ENCODE data around the gene MTMR8.
"Not testable (repeated sequence)": the region's sequence is repeated elsewhere in the genome, so short reads cannot be mapped to it uniquely, and the experiment has no call there.

MTMR8 gene

DNA sequence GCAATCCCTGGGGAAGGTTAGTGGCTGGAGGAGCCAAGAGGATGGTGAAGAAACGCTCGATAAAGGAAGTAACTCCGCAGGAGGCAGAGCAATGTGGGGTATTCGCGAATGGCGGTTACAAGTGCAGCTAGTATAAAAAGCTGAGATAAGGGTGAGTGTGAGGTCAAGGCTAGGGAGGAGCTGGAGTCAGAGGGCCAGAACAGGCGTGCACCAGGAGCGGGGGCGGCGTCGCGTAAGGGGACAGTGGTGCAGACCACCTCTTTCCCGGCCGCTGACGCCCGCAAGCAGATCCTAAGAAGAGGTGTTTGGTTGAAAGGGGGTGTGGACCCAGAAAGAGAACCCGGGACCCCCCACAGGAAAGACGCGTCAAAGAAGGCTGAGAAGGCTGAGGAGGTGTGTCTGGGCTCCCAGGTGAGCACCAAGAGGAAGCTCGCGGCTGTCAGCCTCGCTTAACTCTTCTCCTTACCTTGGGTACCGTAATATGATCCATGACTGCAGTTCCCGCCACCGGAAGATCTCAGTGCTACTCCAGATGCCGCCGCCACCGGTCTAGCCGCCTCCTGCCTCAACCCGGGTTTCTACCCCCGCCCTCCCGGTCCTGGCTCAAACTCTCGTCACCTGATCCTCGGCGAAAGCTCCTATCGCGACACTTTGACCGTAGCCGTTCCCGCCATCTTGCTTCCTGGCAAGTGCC is at the start of gene MTMR8:
TSS of gene MTMR8 (minus strand) at position 579 of the 694 bp plus-strand sequence. CDS start at position 490, 89 bp downstream.
- peak; percentile 59 to 72 for DNase-seq (ENCODE audit: low read depth in 2 of 2)

DNA sequence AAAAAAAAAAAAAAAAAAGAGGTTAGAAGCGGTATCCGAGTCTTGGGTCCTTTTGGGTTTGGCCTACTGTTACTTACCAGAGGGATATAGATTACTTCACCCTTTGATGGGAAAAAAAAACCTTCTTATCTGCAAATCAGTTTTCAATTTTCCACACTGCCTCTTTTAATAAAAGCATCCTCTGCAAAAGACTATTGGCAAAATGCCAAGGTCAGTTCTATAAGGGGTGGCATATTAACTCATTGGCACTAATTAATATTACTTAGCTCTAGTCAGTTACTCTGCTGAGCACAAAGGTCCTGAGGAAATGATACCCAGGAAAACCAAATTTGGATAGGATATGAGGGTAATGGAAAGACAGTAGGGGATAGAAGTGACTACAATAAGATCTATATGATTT is 44.3 kb upstream of the MTMR8 start:
- no peak for DNase-seq (ENCODE audit: low read depth in 2 of 2)

DNA sequence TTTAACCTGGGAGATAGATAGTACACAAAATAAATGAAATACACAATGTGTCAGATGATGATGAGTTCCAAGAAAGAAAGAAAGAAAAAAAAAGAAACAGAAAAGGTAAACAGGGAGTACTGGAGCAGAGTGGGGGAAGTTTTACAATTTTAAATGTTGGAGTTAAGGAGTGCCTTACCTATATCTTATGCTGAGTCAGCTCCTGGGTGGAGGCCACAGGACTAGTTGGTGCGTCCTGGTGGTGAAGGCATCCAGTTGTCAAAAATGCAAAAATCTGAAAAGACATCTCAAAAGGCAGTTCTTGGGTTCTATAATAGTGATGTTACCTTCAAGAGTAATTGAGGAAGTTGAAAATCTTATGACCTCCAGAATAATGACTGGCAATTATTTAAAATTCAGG is 42.4 kb upstream of the MTMR8 start:
- no peak for DNase-seq (ENCODE audit: low read depth in 2 of 2)

- DNase-seq (ENCODE audit: low read depth in 2 of 2) = no peak
These were observed 42.0 kb upstream of the MTMR8 start for GRCh38 chrX:64437218-64437617.

DNA sequence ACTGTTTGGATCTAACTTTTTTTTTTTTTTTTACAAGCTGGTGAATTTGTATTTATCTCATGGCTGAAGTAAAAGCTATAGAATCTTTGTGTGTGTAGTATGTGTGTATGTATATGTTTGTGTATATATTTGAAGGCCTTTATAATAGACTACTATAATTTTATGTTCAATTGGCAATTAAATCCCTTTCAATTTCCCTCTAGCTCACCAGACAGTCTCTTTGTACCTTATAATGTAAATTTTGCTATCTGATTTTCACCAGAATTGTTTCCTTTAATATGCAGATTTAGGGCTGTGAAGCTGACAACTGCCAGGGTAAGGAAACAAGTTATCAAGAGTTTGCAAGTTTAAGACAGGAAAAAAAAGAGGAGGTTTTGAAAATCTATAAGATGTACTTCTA is 33.1 kb upstream of the MTMR8 start:
- no peak for DNase-seq (ENCODE audit: low read depth in 2 of 2)

DNA sequence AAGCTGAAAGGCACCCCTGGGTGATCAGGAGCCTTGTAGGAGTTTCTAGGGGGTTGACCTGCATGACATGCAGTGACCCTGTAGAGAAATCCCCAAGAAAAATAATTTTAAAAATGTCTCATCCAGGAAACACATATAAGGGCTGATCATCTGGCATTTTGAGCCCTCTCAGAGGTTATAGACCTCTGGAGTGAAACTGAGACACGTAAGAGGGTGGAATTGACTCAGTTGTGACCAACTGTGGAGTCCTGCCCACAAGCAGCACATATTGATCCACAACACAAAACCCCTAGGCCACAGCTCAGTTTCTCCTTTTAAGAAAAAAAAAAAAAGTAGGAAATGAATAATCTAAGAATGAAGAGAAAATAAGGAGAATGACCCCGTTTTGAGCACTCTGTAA is 32.5 kb upstream of the MTMR8 start:
- DNase-seq (ENCODE audit: low read depth in 2 of 2) = no peak

DNA sequence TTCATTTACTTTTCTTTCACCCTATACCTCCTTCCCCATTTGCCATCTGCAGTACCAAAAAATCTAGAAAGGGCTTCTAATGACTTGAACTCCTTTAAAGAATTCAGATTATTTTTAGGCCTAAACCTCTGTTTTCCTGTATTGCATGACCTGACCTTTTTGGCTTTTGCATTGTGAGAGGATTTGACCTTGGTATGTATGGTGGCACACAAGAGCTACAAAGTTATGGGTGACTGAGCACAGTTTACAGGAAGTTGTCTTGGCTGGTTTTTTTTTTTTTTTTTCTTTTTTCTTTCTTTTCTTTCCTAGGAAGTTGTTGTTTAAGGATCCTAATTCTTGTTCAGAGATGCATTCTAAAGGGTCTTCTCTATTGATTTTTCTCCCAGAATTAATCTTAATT is 32.0 kb upstream of the MTMR8 start:
- no peak for DNase-seq (ENCODE audit: low read depth in 2 of 2)

DNA sequence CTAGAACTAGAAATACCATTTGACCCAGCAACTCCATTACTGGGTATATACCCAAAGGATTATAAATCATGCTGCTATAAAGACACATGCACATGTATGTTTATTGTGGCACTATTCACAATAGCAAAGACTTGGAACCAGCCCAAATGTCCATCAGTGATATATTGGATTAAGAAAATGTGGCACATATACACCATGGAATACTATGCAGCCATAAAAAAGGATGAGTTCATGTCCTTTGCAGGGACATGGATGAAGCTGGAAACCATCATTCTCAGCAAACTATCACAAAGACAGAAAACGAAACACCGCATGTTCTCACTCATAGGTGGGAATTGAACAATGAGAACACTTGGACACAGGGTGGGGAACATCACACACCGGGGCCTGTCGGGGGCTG is 14.5 kb upstream of the MTMR8 start:
- not testable (repeated sequence) for DNase-seq (ENCODE audit: low read depth in 2 of 2)

DNA sequence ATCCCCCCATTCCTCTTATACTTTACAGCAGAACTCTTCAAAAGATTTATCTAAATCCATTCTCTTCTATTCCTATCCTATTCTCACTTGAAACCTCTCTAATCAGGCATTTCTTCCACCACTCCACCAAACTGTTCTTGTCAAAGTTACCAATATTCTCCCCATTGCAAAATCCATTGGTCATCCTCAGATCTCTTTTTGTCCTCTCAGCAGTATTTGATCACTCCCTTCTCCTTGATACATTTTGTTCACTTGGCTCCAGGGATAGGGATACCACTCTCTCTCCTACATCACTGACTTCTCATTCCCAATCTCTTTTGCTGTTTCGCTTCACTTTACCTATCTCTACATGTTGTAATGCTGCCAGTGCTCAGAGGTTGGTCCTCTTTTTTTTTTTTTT is 2.8 kb upstream of the MTMR8 start:
- no peak for DNase-seq (ENCODE audit: low read depth in 2 of 2)

GRCh38 chrX:64395568-64395929 is 297 bp upstream of the MTMR8 start:
- no peak for DNase-seq (ENCODE audit: low read depth in 2 of 2)

DNA sequence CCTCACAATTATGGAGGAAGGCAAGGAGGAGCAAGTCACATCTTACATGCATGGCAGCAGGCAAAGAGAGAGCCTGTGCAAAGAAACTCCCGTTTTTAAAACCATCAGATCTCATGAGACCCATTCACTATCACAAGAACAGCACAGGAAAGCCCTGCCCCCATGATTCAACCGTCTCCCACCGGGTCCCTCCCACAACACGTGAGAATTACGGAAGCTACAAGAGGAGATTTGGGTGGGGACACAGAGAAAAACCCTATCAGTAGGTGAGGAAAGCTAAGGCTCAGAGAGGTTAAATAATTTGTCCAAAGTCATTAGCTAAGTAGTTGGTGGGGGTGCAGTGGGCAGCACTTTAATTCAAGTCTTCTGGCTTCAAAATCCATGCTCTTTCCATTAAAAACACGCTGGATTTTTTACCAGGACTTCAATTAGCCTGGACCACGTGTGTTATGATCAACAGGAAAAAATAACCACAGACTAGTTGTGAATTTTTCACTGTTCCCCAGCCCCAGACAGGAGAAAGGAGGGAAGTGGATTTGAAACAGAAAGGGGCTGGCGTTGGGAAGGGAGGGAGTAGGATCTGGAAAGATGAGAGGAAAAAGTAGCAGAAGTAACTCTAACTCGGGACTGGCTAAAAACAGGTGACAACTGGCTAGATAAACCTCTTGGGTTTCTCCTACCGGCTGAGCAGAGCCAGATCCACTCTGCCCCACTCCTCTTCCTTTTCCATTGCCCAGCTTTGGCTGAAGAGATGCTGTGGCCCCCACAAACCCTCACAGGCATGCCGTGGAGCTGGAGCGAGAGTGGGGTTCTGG is 986 bp downstream of the MTMR8 start:
- no peak for DNase-seq (ENCODE audit: low read depth in 2 of 2)

DNA sequence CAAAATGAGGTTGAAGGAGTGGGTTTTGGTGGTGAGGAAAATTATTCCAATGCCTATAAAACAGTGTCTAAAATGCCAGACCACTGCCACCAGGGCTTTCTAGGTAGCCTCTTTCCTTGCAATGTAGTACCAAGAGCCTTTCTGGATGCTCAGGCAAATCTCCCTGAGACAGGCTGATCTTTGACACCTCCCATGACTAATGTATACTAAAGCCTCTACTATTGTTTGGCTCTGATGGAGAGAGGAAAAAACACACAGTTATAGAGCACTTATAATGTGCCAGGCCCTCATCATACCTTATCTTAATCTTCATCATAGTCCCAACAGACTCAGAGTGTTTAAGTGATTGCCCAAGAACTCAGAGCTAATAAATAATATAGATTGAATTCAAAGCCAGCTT is 5.8 kb downstream of the MTMR8 start:
- DNase-seq (ENCODE audit: low read depth in 2 of 2) = no peak

- not testable (repeated sequence) for DNase-seq (ENCODE audit: low read depth in 2 of 2)
These were observed 14.5 kb downstream of the MTMR8 start for GRCh38 chrX:64380789-64381188.

- no peak for DNase-seq (ENCODE audit: low read depth in 2 of 2)
These were observed 15.3 kb downstream of the MTMR8 start for GRCh38 chrX:64379924-64380323.

DNA sequence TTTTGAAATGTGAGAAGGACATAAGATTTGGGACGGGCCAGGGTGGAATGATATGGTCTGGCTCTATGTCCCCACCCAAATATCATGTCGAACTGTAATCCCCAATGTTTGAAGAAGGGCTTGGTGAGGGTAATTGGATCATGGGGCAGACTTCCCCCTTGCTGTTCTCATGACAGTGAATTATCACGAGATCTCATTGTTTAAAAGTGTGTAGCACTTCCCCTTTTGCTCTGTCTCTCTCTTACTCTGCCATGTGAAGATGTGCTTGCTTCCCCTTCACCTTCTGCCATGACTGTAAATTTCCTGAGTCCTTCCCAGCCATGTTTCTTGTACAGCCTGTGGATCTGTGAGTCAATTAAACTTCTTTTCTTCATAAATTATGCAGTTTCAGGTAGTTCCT is 17.5 kb downstream of the MTMR8 start:
- no peak for DNase-seq (ENCODE audit: low read depth in 2 of 2)

DNA sequence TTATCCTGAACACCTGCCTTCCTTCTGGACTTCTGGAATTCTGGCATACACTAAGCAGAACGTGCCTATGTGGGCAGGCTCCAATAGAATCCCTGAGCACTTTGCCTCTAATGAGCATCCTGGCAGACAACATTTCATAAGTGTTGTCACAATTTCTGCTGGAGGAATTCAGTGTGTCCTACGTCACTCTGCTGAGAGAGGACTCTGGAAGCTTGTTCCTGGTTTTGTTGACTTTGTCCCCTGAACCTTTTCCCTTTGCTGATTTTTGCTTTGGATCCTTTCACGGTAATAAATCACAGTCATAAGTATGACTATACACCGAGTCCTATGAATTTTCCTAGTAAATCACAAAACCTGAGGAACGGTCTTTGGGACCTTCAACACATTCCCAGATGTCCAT is 43.2 kb downstream of the MTMR8 start:
- no peak for DNase-seq (ENCODE audit: low read depth in 2 of 2)

DNA sequence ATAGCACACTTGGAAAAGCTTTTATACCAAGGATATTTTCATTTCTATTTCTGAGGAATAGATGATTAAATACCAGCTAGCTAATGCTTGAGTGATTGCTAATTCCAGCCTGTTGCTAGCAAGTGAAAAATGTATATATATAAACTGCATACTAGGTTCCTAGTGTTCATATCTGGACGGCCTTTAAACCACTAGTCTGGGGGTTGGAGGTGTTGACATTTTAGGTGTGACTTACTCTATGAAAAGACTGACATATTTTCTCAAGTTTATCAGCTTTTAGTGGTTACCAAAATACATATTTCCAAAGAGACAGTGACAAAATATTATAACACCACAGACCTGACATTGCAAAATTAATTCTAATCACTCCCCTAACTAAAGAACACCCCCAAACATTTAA is 44.7 kb downstream of the MTMR8 start:
- no peak for DNase-seq (ENCODE audit: low read depth in 2 of 2)

DNA sequence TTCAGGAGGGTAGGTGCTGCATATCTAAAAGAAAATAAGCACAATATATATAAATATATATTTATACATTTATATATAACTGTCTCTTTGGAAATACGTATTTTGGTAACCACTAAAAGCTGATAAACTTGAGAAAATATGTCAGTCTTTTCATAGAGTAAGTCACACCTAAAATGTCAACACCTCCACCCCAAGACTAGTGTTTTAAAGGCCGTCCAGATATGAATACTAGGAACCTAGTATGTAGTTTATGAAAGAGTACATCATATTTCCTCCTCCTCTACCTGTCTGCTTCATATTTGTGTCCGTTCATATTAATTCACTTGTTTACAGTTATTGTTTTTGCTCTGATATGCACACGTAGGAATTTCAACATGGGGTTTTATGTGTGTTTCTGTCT is 45.2 kb downstream of the MTMR8 start:
- no peak for DNase-seq (ENCODE audit: low read depth in 2 of 2)

DNA sequence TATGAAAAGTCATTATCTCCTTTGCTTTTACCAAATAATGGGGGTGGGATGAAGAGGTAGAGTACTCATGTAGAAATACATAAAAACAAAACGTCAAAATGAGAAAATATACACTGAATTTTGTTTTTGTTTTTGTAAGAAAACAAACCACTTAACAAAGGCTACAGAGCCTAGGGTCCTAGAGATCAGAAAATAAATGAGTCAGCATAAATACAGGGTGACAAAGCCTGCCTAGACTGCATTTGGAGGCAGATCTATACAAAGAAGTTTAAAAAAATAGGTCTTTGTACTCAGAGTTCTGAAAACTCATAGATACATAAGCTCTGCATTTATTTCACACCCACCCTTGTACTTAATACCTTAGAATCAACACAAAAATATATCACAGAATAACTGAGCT is 52.4 kb downstream of the MTMR8 start:
- DNase-seq (ENCODE audit: low read depth in 2 of 2) = no peak

GRCh38 chrX:64338296-64338695 is 57.0 kb downstream of the MTMR8 start:
- no peak for DNase-seq (ENCODE audit: low read depth in 2 of 2)

DNA sequence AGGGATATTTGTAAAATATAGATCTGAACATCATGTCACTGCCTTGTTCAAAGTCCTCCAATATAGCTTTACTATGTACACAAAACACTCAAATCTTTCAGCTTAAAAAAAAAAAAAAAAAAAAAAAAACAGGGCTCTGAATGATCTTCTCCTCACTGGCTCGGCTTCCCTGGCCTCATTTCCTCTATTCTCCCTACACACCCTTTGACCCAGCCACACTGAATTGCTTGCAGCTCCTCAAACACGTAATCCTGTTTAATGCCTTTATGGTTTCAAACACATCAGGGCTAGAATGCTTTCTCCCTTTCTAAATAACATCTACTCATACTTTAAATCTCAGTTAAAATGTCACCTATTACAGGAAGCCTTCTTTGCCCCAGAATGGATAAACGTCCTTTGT is 60.8 kb downstream of the MTMR8 start:
- no peak for DNase-seq (ENCODE audit: low read depth in 2 of 2)

DNA sequence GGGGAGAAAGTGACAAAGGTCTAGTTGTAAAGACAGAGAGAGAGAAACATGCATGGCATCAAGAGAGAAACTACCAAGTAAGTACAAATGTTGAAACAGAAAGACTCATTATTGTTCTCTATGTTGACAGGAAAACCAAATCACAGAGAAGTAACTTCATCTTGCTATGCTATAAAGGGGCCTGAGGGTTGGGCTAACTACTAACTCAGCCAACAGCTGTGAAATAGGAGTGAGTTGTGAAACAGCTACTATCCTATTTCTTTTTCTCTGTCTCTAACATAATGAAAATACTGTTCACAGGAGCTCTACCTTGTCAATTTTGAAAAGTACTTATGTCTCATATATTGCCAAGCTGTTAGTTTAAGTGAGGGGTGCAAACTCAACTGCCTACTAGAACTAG is 65.0 kb downstream of the MTMR8 start:
- no peak for DNase-seq (ENCODE audit: low read depth in 2 of 2)

DNA sequence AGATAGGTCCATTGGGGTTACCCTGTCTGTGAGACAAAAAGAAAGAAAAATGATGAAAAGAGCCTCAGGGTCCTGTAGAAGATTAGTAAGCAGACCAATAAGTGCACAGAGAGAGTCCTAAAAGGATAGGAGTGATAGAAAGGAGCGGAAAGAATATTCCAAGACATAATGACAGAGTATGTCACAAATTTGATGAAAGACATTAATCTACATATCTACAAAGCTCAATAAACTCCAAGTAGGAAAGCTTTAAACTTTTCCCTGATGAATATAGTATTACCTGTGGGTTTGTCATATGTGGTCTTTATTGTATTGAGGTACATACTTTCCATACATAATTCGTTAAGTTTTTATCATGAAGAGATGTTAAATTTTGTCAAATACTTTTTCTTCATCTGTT is 73.7 kb downstream of the MTMR8 start:
- no peak for DNase-seq (ENCODE audit: low read depth in 2 of 2)

- DNase-seq (ENCODE audit: low read depth in 2 of 2) = no peak
These were observed 81.6 kb downstream of the MTMR8 start for GRCh38 chrX:64313624-64314023.

Data from stimulated activated CD4-positive, alpha-beta T cell treated with anti-CD3 and anti-CD28 coated beads, Interleukin-1b, Interleukin-23, amount 100 ng/mL, for 4 hours (primary cell).